GM12878 (cell line): ENCODE measurements around the gene SOWAHC. TPM values are rescaled to one million over a fixed set of nuclear protein-coding genes. Genes with fewer than 3 reads are reported as not detected.
A peak's percentile ranks its signal among the peaks of the same experiment; 100 is the strongest.

Experiments used
- ASH2L ChIP-seq: fragments of 300-600, 200-600 bp; sonication (generic); IDR thresholded peaks from 2 replicates; pipeline ENCODE4 v1.6.1; 2017; ENCODE audit warnings: low read depth, mild to moderate bottlenecking, borderline replicate concordance
- ATF3 ChIP-seq: IDR thresholded peaks from 2 replicates; pipeline ENCODE4 v1.6.1; 2011; ENCODE audit warnings: low read depth, mild to moderate bottlenecking, low read length, moderate library complexity, borderline replicate concordance; ENCODE audit errors: extremely low read depth
- CHD1 ChIP-seq: IDR thresholded peaks from 2 replicates; pipeline ENCODE4 v1.6.1; 2012; ENCODE audit warnings: low read depth, low read length, improper control_type of control experiment
- CHD4 ChIP-seq: fragments of 200-600 bp; sonication (generic); IDR thresholded peaks from 2 replicates; pipeline ENCODE4 v1.6.1; 2016; ENCODE audit warnings: mild to moderate bottlenecking
- DPF2 ChIP-seq: fragments of 450-650 bp; IDR thresholded peaks from 2 replicates; pipeline ENCODE4 v1.6.1; 2017; ENCODE audit warnings: mild to moderate bottlenecking
- ESRRA ChIP-seq: IDR thresholded peaks from 2 replicates; pipeline ENCODE4 v1.6.1; 2012; ENCODE audit warnings: mild to moderate bottlenecking, low read length, improper control_type of control experiment
- FOXK2 ChIP-seq: fragments of 450-650 bp; IDR thresholded peaks from 2 replicates; pipeline ENCODE4 v1.6.1; 2017; ENCODE audit warnings: mild to moderate bottlenecking, moderate library complexity
- IKZF1 ChIP-seq: fragments of 450-650 bp; conservative IDR thresholded peaks from 2 replicates; pipeline ENCODE4 v1.6.1; 2017; ENCODE audit warnings: antibody characterized with exemption, mild to moderate bottlenecking
- JUNB ChIP-seq: IDR thresholded peaks from 2 replicates; pipeline ENCODE4 v1.6.1; 2016; ENCODE audit warnings: antibody characterized with exemption, mild to moderate bottlenecking
- MEF2A ChIP-seq: IDR thresholded peaks from 2 replicates; pipeline ENCODE4 v1.6.1; 2011; ENCODE audit warnings: low read depth, mild to moderate bottlenecking, low read length, moderate library complexity; ENCODE audit not compliant: insufficient read depth
- NKRF ChIP-seq: fragments of 450-650 bp; conservative IDR thresholded peaks from 2 replicates; pipeline ENCODE4 v1.6.1; 2017; ENCODE audit warnings: mild to moderate bottlenecking, moderate library complexity
- NRF1 ChIP-seq: conservative IDR thresholded peaks from 2 replicates; pipeline ENCODE4 v1.6.1; 2011; ENCODE audit warnings: mild to moderate bottlenecking, low read depth, low read length, improper control_type of control experiment
- PAX8 ChIP-seq: fragments of 450-650 bp; IDR thresholded peaks from 2 replicates; pipeline ENCODE4 v1.6.1; 2017; ENCODE audit warnings: mild to moderate bottlenecking, moderate library complexity
- PML ChIP-seq: IDR thresholded peaks from 2 replicates; pipeline ENCODE4 v1.6.1; 2012; ENCODE audit warnings: low read length, inconsistent platforms
- POLR2AphosphoS5 ChIP-seq: IDR thresholded peaks from 2 replicates; pipeline ENCODE4 v1.6.1; 2011; ENCODE audit warnings: mild to moderate bottlenecking, low read length, inconsistent platforms
- SMARCA5 ChIP-seq: fragments of 450-650 bp; IDR thresholded peaks from 2 replicates; pipeline ENCODE4 v1.6.1; 2017; ENCODE audit warnings: mild to moderate bottlenecking
- SPI1 ChIP-seq: IDR thresholded peaks from 2 replicates; pipeline ENCODE4 v1.6.1; 2011; ENCODE audit warnings: low read depth, mild to moderate bottlenecking, low read length, moderate library complexity, borderline replicate concordance; ENCODE audit not compliant: insufficient read depth
- SREBF2 ChIP-seq: IDR thresholded peaks from 2 replicates; pipeline ENCODE4 v1.6.1; 2012; ENCODE audit warnings: mild to moderate bottlenecking, low read length
- STAT1 ChIP-seq: fragments of 450-650 bp; conservative IDR thresholded peaks from 2 replicates; pipeline ENCODE4 v1.6.1; 2014; ENCODE audit warnings: antibody characterized with exemption, mild to moderate bottlenecking
- ZBTB4 ChIP-seq: fragments of 450-650 bp; formaldehyde crosslinking; IDR thresholded peaks from 2 replicates; pipeline ENCODE4 v1.4.0; 2022; ENCODE audit warnings: mild to moderate bottlenecking, moderate library complexity
- ZNF24 ChIP-seq: fragments of 450-650 bp; IDR thresholded peaks from 2 replicates; pipeline ENCODE4 v1.6.1; 2017; ENCODE audit warnings: antibody characterized with exemption, mild to moderate bottlenecking
- ZNF592 ChIP-seq: fragments of 450-650 bp; IDR thresholded peaks from 2 replicates; pipeline ENCODE4 v1.6.1; 2017; ENCODE audit warnings: mild to moderate bottlenecking, moderate library complexity
- polyA plus RNA-seq, 11 experiments: library from polyadenylated mRNA; depleted of rRNA in 4 of 11; unstranded in 6 of 11; stranded (reverse) in 5 of 11; fragments of >200 nt; fragmentation: Nextera tagmentation in 4 of 11; fragmentation: Illumina TruSeq in 1 of 11; extraction: Ambion mirVana in 4 of 11; extraction: Trizol in 1 of 11; gene quantifications; 1 replicate in 1 of 11; 2 replicates in 10 of 11; pipeline versions ENCODE4 v1.2.1 to v1.2.3, GENCODE V29; 2011 to 2016; ENCODE audit warnings: inconsistent platforms in 2 of 11, missing spikeins in 2 of 11, low read depth in 1 of 11
- total RNA-seq, 4 experiments: library from RNA; depleted of rRNA in 3 of 4; stranded (reverse); fragments of >200 nt in 3 of 4; fragmentation: Illumina TruSeq in 1 of 4; extraction: Trizol in 1 of 4; gene quantifications; 2 replicates each; pipeline versions ENCODE4 v1.2.1 to v1.2.3, GENCODE V29; 2013 to 2021

Gene SOWAHC
- total and polyA plus RNA-seq, 10 of the 15 experiments (the other 5 are each of a cell fraction or from before 2014, with no cell fraction given), result 0.48 to 2.6 (median 1.8) TPM

- no peak for TF ChIP-seq ZNF592
- TF ChIP-seq IKZF1, result no peak; the same call in none of the 2 replicates
- TF ChIP-seq SMARCA5, result 0 out of 2 replicates have a peak, but pooled peaks have one; percentile 73
- TF ChIP-seq ESRRA, result no peak
- TF ChIP-seq PAX8, result no peak
- no peak for TF ChIP-seq CHD4
- peak; percentile 66; the same call in 1 of the 2 replicates for TF ChIP-seq POLR2AphosphoS5
- no peak for TF ChIP-seq NRF1
- no peak for TF ChIP-seq ATF3
- TF ChIP-seq NKRF, result no peak; the same call in 1 of the 2 replicates
- no peak for TF ChIP-seq SREBF2
- peak; percentile 58; the same call in 1 of the 2 replicates for TF ChIP-seq SPI1
- TF ChIP-seq PML, result no peak
- TF ChIP-seq FOXK2, result no peak
- TF ChIP-seq ZBTB4 (CRISPR knock-in tag), result no peak
- no peak for TF ChIP-seq STAT1
- no peak for TF ChIP-seq ASH2L
- TF ChIP-seq MEF2A, result no peak
- TF ChIP-seq ZNF24, result peak; percentile 41; the same call in 1 of the 2 replicates
- TF ChIP-seq CHD1, result no peak
- peak; percentile 54 for TF ChIP-seq DPF2
- no peak for TF ChIP-seq JUNB
Measured at GRCh38 chr2:109613922-109614714, at the start of gene SOWAHC, which contains the start of gene SEPTIN10 (continued).
